Keratinocyte (primary cell): Measurements from ENCODE around the gene CERS4. TPM values are rescaled to one million over a fixed set of nuclear protein-coding genes. Genes with fewer than 3 reads are reported as not detected.

Experiments used
- DNase-seq: peaks from one replicate; pipeline ENCODE4 v3.0.0-alpha.2; 2011; ENCODE audit warnings: low read depth, missing footprints, low spot score
- FAIRE-seq: peaks from 2 replicates; lab custom pipeline; 2011; peaks lifted over from hg19 to GRCh38; lab: Jason Lieb, UNC
- H2AFZ ChIP-seq: 2 replicates; pipeline ENCODE4 v1.6.0; 2012; ENCODE audit warnings: low read length, control low read depth, inconsistent platforms; ENCODE audit not compliant: control insufficient read depth
- H3K27ac ChIP-seq: 2 replicates; pipeline ENCODE4 v1.5.1; 2011; ENCODE audit warnings: low read length; ENCODE audit not compliant: control insufficient read depth, insufficient read depth
- H3K27me3 ChIP-seq: 3 replicates; pipeline ENCODE4 v1.6.0; 2011; ENCODE audit warnings: low read length; ENCODE audit not compliant: control insufficient read depth, insufficient read depth; ENCODE audit errors: extremely low read depth
- H3K36me3 ChIP-seq, 2 experiments: 2 replicates in 1 of 2; 3 replicates in 1 of 2; pipeline ENCODE4 v1.5.1; 2011; ENCODE audit warnings: low read length in 2 of 2, mild to moderate bottlenecking in 1 of 2; ENCODE audit not compliant: control insufficient read depth in 2 of 2, insufficient read depth in 2 of 2; ENCODE audit errors: extremely low read depth in 1 of 2
- H3K4me1 ChIP-seq: 3 replicates; pipeline ENCODE4 v1.5.1; 2011; ENCODE audit warnings: low read length; ENCODE audit not compliant: control insufficient read depth, insufficient read depth; ENCODE audit errors: extremely low read depth
- H3K4me2 ChIP-seq: 3 replicates; pipeline ENCODE4 v1.6.0; 2011; ENCODE audit warnings: low read depth, low read length; ENCODE audit not compliant: control insufficient read depth, insufficient read depth; ENCODE audit errors: extremely low read depth
- H3K4me3 ChIP-seq, 3 experiments: fragments of 200-600 bp in 1 of 3; sonication (generic) in 1 of 3; 2 replicates in 2 of 3; 3 replicates in 1 of 3; pipeline ENCODE4 v1.5.1; 2011 to 2016; ENCODE audit warnings: low read length in 3 of 3, mild to moderate bottlenecking in 3 of 3, control low read depth in 2 of 3, inconsistent platforms in 1 of 3, low read depth in 1 of 3, mixed read lengths in 1 of 3, mixed run types in 1 of 3, moderate library complexity in 1 of 3; ENCODE audit not compliant: control insufficient read depth in 2 of 3, insufficient read depth in 2 of 3; ENCODE audit errors: extremely low read depth in 1 of 3
- H3K79me2 ChIP-seq: 2 replicates; pipeline ENCODE4 v1.6.0; 2012; ENCODE audit warnings: low read length; ENCODE audit not compliant: control insufficient read depth, insufficient read depth
- H3K9ac ChIP-seq: 3 replicates; pipeline ENCODE4 v1.6.0; 2011; ENCODE audit warnings: low read length; ENCODE audit not compliant: control insufficient read depth, insufficient read depth; ENCODE audit errors: extremely low read depth
- H3K9me1 ChIP-seq: 3 replicates; pipeline ENCODE4 v1.6.0; 2011; ENCODE audit warnings: low read length; ENCODE audit not compliant: control insufficient read depth, insufficient read depth; ENCODE audit errors: extremely low read depth
- H3K9me3 ChIP-seq: 2 replicates; pipeline ENCODE4 v1.5.1; 2012; ENCODE audit warnings: low read depth, low read length; ENCODE audit not compliant: control insufficient read depth
- H4K20me1 ChIP-seq: 3 replicates; pipeline ENCODE4 v1.6.0; 2011; ENCODE audit warnings: low read length; ENCODE audit not compliant: control insufficient read depth, insufficient read depth; ENCODE audit errors: extremely low read depth
- EZH2 ChIP-seq: IDR thresholded peaks from one replicate; pipeline ENCODE4 v1.6.1; 2012; ENCODE audit warnings: inconsistent platforms, mild to moderate bottlenecking, low read length, moderate library complexity
- dilution Hi-C: fragments of 300-500 bp; cut with MboI; formaldehyde crosslinking; loops from one replicate; pipeline ENCODE4 v1.7.0; 2020; ENCODE audit warnings: low sequenced_read_pairs; ENCODE audit not compliant: extremely low pct_ligation_motif_present
- polyA plus RNA-seq, 5 experiments: library from polyadenylated mRNA; depleted of rRNA in 3 of 5; stranded (reverse) in 3 of 5; stranded (forward) in 1 of 5; unstranded in 1 of 5; fragments of >200 nt; gene quantifications; 1 replicate in 1 of 5; 2 replicates in 3 of 5; 3 replicates in 1 of 5; pipeline versions ENCODE4 v1.2.1 to v1.2.3, GENCODE V29; 2011 to 2012; ENCODE audit warnings: missing spikeins in 2 of 5, low read depth in 1 of 5, low replicate concordance in 1 of 5
- TF ChIP-seq, protein P1 (sequence below), 3 experiments: IDR thresholded peaks in 1 of 3; conservative IDR thresholded peaks in 1 of 3; optimal IDR thresholded peaks in 1 of 3; 2 replicates in 2 of 3; 3 replicates in 1 of 3; pipeline versions ENCODE3 to v1.5.1; 2011; ENCODE audit warnings: low read length in 3 of 3, mild to moderate bottlenecking in 3 of 3, moderate library complexity in 2 of 3, control low read depth in 1 of 3, inconsistent platforms in 1 of 3; ENCODE audit not compliant: insufficient read depth in 2 of 3; ENCODE audit errors: extremely low read depth in 1 of 3

The CERS4 gene
- polyA plus RNA-seq, 1 donor (not counting 4 experiments of a cell fraction or from before 2014, with no cell fraction given) = 19.8 TPM

DNA sequence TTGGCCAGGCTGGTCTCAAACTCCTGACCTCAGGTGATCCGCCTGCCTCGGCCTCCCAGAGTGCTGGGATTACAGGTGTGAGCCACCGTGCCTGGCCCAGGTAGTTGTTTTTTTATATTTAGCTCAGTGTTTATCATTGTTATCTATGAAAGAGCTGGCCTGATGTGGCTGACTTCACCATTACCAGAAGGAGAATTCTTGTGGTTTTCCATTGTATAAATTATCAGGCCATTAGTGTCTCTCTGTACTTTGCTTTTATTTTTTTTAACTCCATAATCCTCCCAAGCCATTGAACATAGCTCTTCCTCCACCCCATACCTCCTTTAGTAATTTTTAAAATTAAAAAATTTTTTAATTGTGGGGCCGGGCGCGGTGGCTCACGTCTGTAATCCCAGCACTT is 24.2 kb downstream of the CERS4 start:
- Histone ChIP-seq H3K9me3 (no peaks in the 10 kb centered on the region), H3K36me3 (no peaks in the 10 kb centered on the region), H2AFZ (no peak overlapping the region), H3K4me1 (peaks cover 8% of the 10 kb centered on the region), H3K4me3 (no peak overlapping the region), H3K4me2 (no peak overlapping the region), H3K27ac (no peak overlapping the region), H3K9ac (no peak overlapping the region), H4K20me1 (no peaks in the 10 kb centered on the region), H3K79me2 (no peaks in the 10 kb centered on the region), H3K27me3 (no peaks in the 10 kb centered on the region), H3K9me1 (no peaks in the 10 kb centered on the region)
- dilution Hi-C loops = no loop called here
- no peak for FAIRE-seq
- DNase-seq = no peak
- no peak for TF ChIP-seq EZH2
- TF ChIP-seq, protein P1, sequence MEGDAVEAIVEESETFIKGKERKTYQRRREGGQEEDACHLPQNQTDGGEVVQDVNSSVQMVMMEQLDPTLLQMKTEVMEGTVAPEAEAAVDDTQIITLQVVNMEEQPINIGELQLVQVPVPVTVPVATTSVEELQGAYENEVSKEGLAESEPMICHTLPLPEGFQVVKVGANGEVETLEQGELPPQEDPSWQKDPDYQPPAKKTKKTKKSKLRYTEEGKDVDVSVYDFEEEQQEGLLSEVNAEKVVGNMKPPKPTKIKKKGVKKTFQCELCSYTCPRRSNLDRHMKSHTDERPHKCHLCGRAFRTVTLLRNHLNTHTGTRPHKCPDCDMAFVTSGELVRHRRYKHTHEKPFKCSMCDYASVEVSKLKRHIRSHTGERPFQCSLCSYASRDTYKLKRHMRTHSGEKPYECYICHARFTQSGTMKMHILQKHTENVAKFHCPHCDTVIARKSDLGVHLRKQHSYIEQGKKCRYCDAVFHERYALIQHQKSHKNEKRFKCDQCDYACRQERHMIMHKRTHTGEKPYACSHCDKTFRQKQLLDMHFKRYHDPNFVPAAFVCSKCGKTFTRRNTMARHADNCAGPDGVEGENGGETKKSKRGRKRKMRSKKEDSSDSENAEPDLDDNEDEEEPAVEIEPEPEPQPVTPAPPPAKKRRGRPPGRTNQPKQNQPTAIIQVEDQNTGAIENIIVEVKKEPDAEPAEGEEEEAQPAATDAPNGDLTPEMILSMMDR (optimal IDR thresholded peaks at IDR 0.05 in 1 of 3, IDR thresholded peaks at IDR 0.05 in 1 of 3, conservative IDR thresholded peaks at IDR 0.05 in 1 of 3; ENCODE audit: extremely low read depth in 1 of 3, insufficient read depth in 2 of 3, low read length in 3 of 3) = no peak

DNA sequence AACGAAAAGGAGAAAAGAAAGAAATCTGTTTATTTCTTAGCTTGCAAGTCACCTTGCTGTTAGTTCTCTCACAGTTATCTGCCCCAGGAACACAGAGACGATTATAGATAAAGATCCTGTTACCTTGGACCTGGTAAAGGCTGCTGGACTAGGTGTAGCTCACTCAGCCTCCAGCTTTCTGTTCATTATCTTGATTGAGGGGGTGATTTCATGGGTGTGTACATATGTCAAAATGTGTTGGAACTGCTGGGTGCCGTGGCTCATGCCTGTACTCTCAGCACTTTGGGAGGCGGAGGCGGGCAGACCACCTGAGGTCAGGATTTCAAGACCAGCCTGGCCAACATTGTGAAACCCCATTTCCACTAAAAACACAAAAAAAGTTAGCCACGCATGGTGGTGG is 27.9 kb downstream of the CERS4 start:
- no peak overlapping the region for H3K4me2 ChIP-seq
- no peak for TF ChIP-seq EZH2
- TF ChIP-seq, protein P1 (optimal IDR thresholded peaks at IDR 0.05 in 1 of 3, IDR thresholded peaks at IDR 0.05 in 1 of 3, conservative IDR thresholded peaks at IDR 0.05 in 1 of 3; ENCODE audit: extremely low read depth in 1 of 3, insufficient read depth in 2 of 3, low read length in 3 of 3) = no peak
- dilution Hi-C loops = no loop called here
- no peak for FAIRE-seq
- H3K9ac ChIP-seq = no peak overlapping the region
- no peak overlapping the region for H3K4me3 ChIP-seq
- H3K36me3 ChIP-seq = no peaks in the 10 kb centered on the region
- no peaks in the 10 kb centered on the region for H3K9me3 ChIP-seq
- H4K20me1 ChIP-seq = no peaks in the 10 kb centered on the region
- peaks cover 23% of the 10 kb centered on the region for H3K4me1 ChIP-seq
- H3K79me2 ChIP-seq = no peaks in the 10 kb centered on the region
- DNase-seq = no peak
- no peak overlapping the region for H2AFZ ChIP-seq
- H3K27ac ChIP-seq = no peak overlapping the region
- H3K27me3 ChIP-seq = no peaks in the 10 kb centered on the region
- H3K9me1 ChIP-seq = no peaks in the 10 kb centered on the region
